Esophagus squamous epithelium (tissue), 4 donors: ENCODE measurements around the gene TPI1.

Experiments
- CTCF ChIP-seq, 6 experiments: fragments of 450-650 bp in 4 of 6; fragments of 200-600 bp in 2 of 6; sonication (generic) in 2 of 6; IDR thresholded peaks; one replicate each; pipeline ENCODE4 v1.5.1; 2016 to 2019; ENCODE audit warnings: antibody characterized with exemption in 6 of 6, mild to moderate bottlenecking in 4 of 6, moderate library complexity in 4 of 6
- POLR2A ChIP-seq, 4 donors: fragments of 450-650 bp; IDR thresholded peaks; one replicate each; pipeline ENCODE4 v1.6.1; 2017; ENCODE audit warnings: antibody characterized with exemption in 4 of 4, mild to moderate bottlenecking in 4 of 4, moderate library complexity in 3 of 4

- TF ChIP-seq CTCF (IDR thresholded peaks at IDR 0.05), result no peak
- no peak for TF ChIP-seq POLR2A (IDR thresholded peaks at IDR 0.05)
These were observed 21.9 kb upstream of the TPI1 start for GRCh38 chr12:6845395-6845794.
